Head of caudate nucleus (tissue), 42 donors: Measurements from ENCODE around the gene UBR1.
A peak's percentile ranks its signal among the peaks of the same experiment; 100 is the strongest.
"Not testable (repeated sequence)": the region's sequence is repeated elsewhere in the genome, so short reads cannot be mapped to it uniquely, and the experiment has no call there.

ENCODE experiments used
- DNase-seq, 42 donors: peaks; one replicate each; pipeline versions ENCODE4 v3.0.0 to v3.0.0-alpha.2; 2020 to 2021; ENCODE audit warnings: mixed read lengths in 7 of 42
- intact Hi-C: fragments of 100-400 bp; cut with DNase I; formaldehyde crosslinking; loops from one replicate; pipeline ENCODE4 v1.15.0; 2022

The UBR1 gene

GRCh38 chr15:42994546-42994945 is 111.3 kb downstream of the UBR1 start:
- peak in 2 of 42 donors; percentile 16 to 18 for DNase-seq
- intact Hi-C loops, result no loop called here

GRCh38 chr15:42992626-42993025 is 113.2 kb downstream of the UBR1 start:
- intact Hi-C loops, result no loop called here
- no peak for DNase-seq

- intact Hi-C loops, result no loop called here
- no peak for DNase-seq
Measured at GRCh38 chr15:42986693-42987342, 119.0 kb downstream of the UBR1 start.

GRCh38 chr15:42984493-42985034 is 121.3 kb downstream of the UBR1 start:
- intact Hi-C loops, result no loop called here
- no peak for DNase-seq

- intact Hi-C loops, DNase-seq: not testable (repeated sequence)
Measured at GRCh38 chr15:42979113-42979512, 126.7 kb downstream of the UBR1 start.

GRCh38 chr15:42974202-42974862 is 131.5 kb downstream of the UBR1 start:
- intact Hi-C loops, result no loop called here
- DNase-seq, result no peak

GRCh38 chr15:42973114-42973513 is 132.7 kb downstream of the UBR1 start:
- no peak for DNase-seq
- intact Hi-C loops, result no loop called here

- intact Hi-C loops, result no loop called here
- DNase-seq, result no peak
Measured at GRCh38 chr15:42971830-42972229, 134.0 kb downstream of the UBR1 start.

GRCh38 chr15:42964476-42964875 is 141.4 kb downstream of the UBR1 start:
- intact Hi-C loops, result no loop called here

GRCh38 chr15:42955518-42955917 is 150.3 kb downstream of the UBR1 start:
- intact Hi-C loops, result no loop called here
- no peak for DNase-seq

More at GRCh38 chr15:42964476-42964875, 141.4 kb downstream of the UBR1 start:
- no peak for DNase-seq

- no peak for DNase-seq
- intact Hi-C loops, result no loop called here
Measured at GRCh38 chr15:42954291-42954690, 151.5 kb downstream of the UBR1 start.

GRCh38 chr15:42948898-42949297 is 156.9 kb downstream of the UBR1 start:
- intact Hi-C loops, result not testable (repeated sequence)

GRCh38 chr15:42940527-42940926 is 165.3 kb downstream of the UBR1 start:
- intact Hi-C loops, result no loop called here
- no peak for DNase-seq

More at GRCh38 chr15:42948898-42949297, 156.9 kb downstream of the UBR1 start:
- DNase-seq, result not testable (repeated sequence)

GRCh38 chr15:42939841-42940240 is 166.0 kb downstream of the UBR1 start:
- intact Hi-C loops, result no loop called here
- peak in 34 of 42 donors; percentile 6 to 83 (median 38) for DNase-seq

- no peak for DNase-seq
- intact Hi-C loops, result no loop called here
Measured at GRCh38 chr15:42937143-42937542, 168.7 kb downstream of the UBR1 start.

GRCh38 chr15:42933886-42934667 is 171.8 kb downstream of the UBR1 start:
- DNase-seq, result no peak
- intact Hi-C loops, result no loop called here

- intact Hi-C loops, result no loop called here
- DNase-seq, result no peak
Measured at GRCh38 chr15:42932833-42933515, 172.9 kb downstream of the UBR1 start.

- intact Hi-C loops, result no loop called here
Measured at GRCh38 chr15:42931702-42932486, 173.9 kb downstream of the UBR1 start.

More at GRCh38 chr15:42931702-42932486, 173.9 kb downstream of the UBR1 start:
- no peak for DNase-seq
